ENCODE measurements around the gene ZNF677.
"Not testable (repeated sequence)": the region's sequence is repeated elsewhere in the genome, so short reads cannot be mapped to it uniquely, and the experiment has no call there.

The ZNF677 gene

DNA sequence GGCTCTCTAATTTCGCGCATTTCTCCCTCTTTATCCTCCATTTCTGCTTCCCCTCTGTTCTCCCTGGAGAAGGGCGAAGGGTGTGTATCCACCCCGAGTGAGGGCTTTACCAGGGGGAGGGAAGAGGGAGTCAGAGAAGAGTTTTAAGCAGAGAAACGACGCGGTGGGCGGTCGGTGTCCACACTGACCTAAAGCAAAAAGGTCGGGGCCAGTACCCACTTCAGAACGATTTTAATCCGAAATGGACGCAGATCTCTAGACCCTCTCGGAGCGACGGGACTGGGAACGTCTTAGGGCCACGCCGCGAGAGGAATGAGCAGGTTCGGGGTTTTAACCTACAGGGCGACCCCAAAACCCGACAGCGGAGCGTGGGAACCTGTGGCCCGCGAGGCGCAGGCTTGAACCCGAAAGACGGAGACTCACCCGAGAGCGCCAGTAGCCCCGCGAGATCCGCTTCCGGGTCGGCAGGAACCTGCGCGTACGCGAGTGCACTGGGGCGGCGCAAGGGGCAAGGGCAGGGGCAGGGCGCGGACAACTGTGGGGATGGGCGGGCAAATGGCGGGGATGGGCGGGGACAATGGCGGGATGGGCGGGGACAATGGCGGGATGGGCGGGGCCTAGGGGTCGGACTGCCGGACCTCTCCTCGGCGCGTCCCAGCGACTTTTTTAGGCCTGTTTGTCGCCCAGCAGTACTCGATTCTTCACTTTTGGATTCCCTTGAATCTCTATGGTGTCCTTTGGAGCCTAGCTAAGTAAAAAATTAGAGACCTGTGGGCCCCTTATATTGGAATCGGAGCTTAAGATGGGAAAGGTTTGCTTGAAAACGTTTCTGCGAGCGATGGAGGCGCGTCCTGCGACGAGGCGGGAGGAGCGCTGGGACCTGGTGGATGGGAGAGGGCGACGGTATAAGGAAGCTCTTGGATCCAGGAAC, at the start of gene ZNF677:
Gene ZNF677 (minus strand): TSS at position 463 of the 931 bp plus-strand sequence. CDS start 3,323 bp downstream, outside the sequence.
- no CpG with 5 or more reads among the region's 72 CpGs for WGBS (ENCODE audit: insufficient coverage, insufficient read length)
- Histone ChIP-seq H3K36me3 (ENCODE audit: control insufficient read depth, insufficient read depth, low read length) (peaks cover 3% of the 10 kb centered on the region; the same call in 1 of the 2 replicates), H3K9me3 (ENCODE audit: control insufficient read depth, insufficient read depth, low read length) (no peaks in the 10 kb centered on the region), H3K4me3 (ENCODE audit: low read length) (peak within 1 kb of the TSS; percentile 86), H3K4me1 (ENCODE audit: control insufficient read depth, insufficient read depth, low read length) (no peaks in the 10 kb centered on the region), H3K27ac (ENCODE audit: low read length) (no peak within 1 kb of the TSS), H3K27me3 (ENCODE audit: control insufficient read depth, insufficient read depth, low read length) (no peaks in the 10 kb centered on the region)
- DNase-seq (ENCODE audit: low read depth, low spot score) = peak; percentile 47

DNA sequence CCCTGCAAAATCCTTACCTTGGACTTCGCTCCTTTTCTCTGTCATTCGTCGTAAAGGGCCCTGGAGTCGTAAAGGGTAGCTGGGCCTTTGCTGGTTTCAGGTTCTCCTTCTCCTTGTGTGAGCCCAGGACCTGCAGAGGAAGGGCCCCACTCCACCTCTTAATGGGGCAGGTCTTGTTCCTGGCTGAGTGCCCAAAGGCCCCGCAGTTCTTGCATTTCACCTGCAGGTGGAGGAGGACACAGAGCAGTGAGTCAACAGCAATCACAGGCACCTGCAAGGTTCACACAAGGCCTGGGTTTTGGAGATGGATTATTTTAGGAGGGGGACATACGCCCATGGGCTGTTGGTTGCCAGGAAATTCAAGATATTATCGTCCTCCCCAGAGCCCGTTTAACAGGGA, 46.7 kb upstream of the ZNF677 start:
- H3K4me3 ChIP-seq (ENCODE audit: low read length); H3K4me1 ChIP-seq (ENCODE audit: control insufficient read depth, insufficient read depth, low read length); H3K9me3 ChIP-seq (ENCODE audit: control insufficient read depth, insufficient read depth, low read length); DNase-seq (ENCODE audit: low read depth, low spot score); H3K27ac ChIP-seq (ENCODE audit: low read length); H3K27me3 ChIP-seq (ENCODE audit: control insufficient read depth, insufficient read depth, low read length); H3K36me3 ChIP-seq (ENCODE audit: control insufficient read depth, insufficient read depth, low read length): not testable (repeated sequence)
- WGBS (ENCODE audit: insufficient coverage, insufficient read length) = no CpG with 5 or more reads among the region's 8 CpGs

DNA sequence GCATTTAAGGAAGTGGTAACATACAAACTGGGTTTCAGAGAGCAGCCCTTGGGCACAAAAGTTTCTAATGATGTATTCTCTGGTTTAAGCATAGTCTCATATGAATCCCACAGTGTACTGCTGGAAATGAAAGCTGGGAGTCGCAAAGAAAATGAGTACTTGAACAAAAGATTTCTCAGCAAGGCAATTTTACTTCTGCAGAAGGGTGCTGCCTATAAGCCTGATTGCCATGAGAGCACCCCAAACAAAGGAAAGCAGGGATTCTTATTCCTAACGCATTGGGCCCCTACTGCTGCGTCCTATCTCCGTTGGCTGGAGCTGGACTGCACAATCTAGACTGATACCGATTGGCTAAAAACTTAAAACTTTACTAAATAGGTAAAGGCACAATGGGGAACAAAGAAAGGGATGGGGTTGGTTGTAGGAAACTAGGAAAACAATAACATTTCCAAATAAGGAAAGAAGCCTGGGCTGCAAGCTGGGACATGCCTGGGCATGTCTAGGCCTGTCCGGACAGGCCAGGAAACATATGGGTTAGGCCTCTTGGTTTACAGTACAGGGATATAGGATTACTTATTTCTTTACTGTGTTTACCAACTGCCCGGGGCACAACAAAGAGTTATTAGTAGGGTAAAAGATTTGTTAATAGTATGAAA, 40.2 kb upstream of the ZNF677 start:
- WGBS (ENCODE audit: insufficient coverage, insufficient read length) = no CpG with 5 or more reads among the region's 7 CpGs

DNA sequence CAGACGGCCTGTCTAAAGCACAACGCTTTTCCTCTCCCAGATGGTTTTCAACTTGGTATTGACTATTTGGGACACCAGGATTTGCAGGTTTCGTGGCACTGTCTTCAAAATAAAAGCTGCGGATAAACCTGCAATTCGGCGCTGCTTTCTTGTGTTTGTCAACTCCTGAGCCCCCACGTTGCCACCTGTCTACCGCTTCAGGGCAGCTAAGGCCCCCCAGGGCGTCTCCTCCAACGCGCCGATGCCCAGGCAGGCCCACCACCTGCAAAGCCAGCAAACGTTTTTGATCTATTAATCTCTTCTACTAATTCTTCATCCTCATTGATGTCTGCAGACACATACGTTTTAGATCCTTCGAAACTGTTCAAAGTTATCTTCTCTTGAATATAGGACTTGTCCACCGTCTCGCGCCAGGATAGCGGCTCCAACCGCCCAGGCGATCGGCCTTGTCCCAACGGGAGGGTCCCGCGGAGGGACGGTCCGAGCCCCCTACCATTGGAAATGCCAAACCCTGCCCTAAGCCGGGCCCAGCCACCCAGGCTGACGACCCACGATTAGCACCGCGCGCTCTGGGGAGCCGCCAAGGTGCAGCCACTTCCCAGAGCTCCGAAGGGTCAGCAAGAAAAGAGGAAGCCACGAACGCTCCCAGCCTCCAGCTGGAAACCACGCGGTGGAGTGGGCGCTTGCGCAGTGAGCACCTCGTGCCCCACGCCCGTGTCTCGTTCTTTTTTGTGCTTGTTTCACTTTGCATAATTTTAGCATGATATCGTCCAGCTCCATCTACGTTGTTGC, 36.3 kb upstream of the ZNF677 start:
- Histone ChIP-seq H3K27me3 (ENCODE audit: control insufficient read depth, insufficient read depth, low read length) (no peaks in the 10 kb centered on the region), H3K27ac (ENCODE audit: low read length) (no peak overlapping the region), H3K4me1 (ENCODE audit: control insufficient read depth, insufficient read depth, low read length) (no peaks in the 10 kb centered on the region), H3K36me3 (ENCODE audit: control insufficient read depth, insufficient read depth, low read length) (no peaks in the 10 kb centered on the region), H3K9me3 (ENCODE audit: control insufficient read depth, insufficient read depth, low read length) (peaks cover 4% of the 10 kb centered on the region), H3K4me3 (ENCODE audit: low read length) (no peak overlapping the region)
- WGBS (ENCODE audit: insufficient coverage, insufficient read length) = no CpG with 5 or more reads among the region's 47 CpGs
- no peak for DNase-seq (ENCODE audit: low read depth, low spot score)

More for the DNA sequence above, 40.2 kb upstream of the ZNF677 start:
- Histone ChIP-seq H3K4me1 (ENCODE audit: control insufficient read depth, insufficient read depth, low read length) (no peaks in the 10 kb centered on the region), H3K27ac (ENCODE audit: low read length) (no peak overlapping the region), H3K4me3 (ENCODE audit: low read length) (no peak overlapping the region), H3K27me3 (ENCODE audit: control insufficient read depth, insufficient read depth, low read length) (no peaks in the 10 kb centered on the region), H3K9me3 (ENCODE audit: control insufficient read depth, insufficient read depth, low read length) (peaks cover 4% of the 10 kb centered on the region), H3K36me3 (ENCODE audit: control insufficient read depth, insufficient read depth, low read length) (no peaks in the 10 kb centered on the region)
- DNase-seq (ENCODE audit: low read depth, low spot score) = no peak

DNA sequence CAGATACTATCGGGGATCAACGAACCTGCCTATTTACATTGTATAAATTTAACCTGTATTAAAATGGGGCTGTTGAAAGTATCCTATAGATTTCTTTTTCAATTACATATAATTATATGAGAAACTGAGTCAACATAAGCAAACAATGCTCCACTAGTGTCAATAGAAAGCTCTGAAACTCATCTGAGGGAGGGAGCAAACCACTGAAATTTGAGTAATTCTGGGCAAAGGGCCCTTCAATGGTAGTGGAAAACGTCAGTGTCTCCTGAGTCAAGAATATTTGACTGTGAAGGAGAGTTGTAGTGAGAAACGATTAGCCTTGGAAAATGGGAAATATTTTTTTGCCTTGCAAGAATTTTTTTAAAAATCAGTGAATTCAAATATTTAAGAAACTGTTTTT, 30.4 kb upstream of the ZNF677 start:
- no peak for DNase-seq (ENCODE audit: low read depth, low spot score)
- H3K4me3 ChIP-seq (ENCODE audit: low read length) = no peak overlapping the region
- no peaks in the 10 kb centered on the region for H3K4me1 ChIP-seq (ENCODE audit: control insufficient read depth, insufficient read depth, low read length)
- H3K9me3 ChIP-seq (ENCODE audit: control insufficient read depth, insufficient read depth, low read length) = no peaks in the 10 kb centered on the region; the same call in 1 of the 2 replicates
- no peaks in the 10 kb centered on the region for H3K27me3 ChIP-seq (ENCODE audit: control insufficient read depth, insufficient read depth, low read length)
- no CpG with 5 or more reads among the region's 4 CpGs for WGBS (ENCODE audit: insufficient coverage, insufficient read length)
- H3K27ac ChIP-seq (ENCODE audit: low read length) = no peak overlapping the region
- no peaks in the 10 kb centered on the region for H3K36me3 ChIP-seq (ENCODE audit: control insufficient read depth, insufficient read depth, low read length)

DNA sequence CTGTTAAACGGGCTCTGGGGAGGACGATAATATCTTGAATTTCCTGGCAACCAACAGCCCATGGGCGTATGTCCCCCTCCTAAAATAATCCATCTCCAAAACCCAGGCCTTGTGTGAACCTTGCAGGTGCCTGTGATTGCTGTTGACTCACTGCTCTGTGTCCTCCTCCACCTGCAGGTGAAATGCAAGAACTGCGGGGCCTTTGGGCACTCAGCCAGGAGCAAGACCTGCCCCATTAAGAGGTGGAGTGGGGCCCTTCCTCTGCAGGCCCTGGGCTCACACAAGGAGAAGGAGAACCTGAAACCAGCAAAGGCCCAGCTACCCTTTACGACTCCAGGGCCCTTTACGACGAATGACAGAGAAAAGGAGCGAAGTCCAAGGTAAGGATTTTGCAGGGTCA, 27.3 kb upstream of the ZNF677 start:
- H3K4me3 ChIP-seq (ENCODE audit: low read length); H3K9me3 ChIP-seq (ENCODE audit: control insufficient read depth, insufficient read depth, low read length); H3K27me3 ChIP-seq (ENCODE audit: control insufficient read depth, insufficient read depth, low read length); H3K27ac ChIP-seq (ENCODE audit: low read length); DNase-seq (ENCODE audit: low read depth, low spot score); H3K36me3 ChIP-seq (ENCODE audit: control insufficient read depth, insufficient read depth, low read length); H3K4me1 ChIP-seq (ENCODE audit: control insufficient read depth, insufficient read depth, low read length): not testable (repeated sequence)
- WGBS (ENCODE audit: insufficient coverage, insufficient read length) = no CpG with 5 or more reads among the region's 8 CpGs

DNA sequence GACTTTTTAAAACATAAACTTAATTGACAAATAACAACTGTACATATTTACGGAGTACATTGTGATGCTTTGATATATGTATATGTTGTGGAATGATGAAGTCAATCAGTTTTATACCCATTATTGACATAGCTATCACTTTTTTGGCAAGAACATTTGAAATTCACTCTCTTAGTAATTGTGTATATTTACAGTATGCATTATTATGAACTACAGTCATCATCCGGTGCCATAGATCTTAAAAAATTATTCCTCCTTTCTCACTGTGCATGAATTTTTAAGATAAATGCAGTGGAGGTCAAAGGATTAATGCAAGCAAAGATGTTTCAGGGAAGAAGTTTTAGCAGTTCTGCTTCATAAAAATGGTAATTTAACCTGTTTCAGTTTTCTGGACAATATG, 20.8 kb upstream of the ZNF677 start:
- H3K27ac ChIP-seq (ENCODE audit: low read length) = no peak overlapping the region
- WGBS (ENCODE audit: insufficient coverage, insufficient read length) = no CpG with 5 or more reads among the region's 2 CpGs
- no peak overlapping the region for H3K4me3 ChIP-seq (ENCODE audit: low read length)
- no peaks in the 10 kb centered on the region for H3K36me3 ChIP-seq (ENCODE audit: control insufficient read depth, insufficient read depth, low read length)
- H3K9me3 ChIP-seq (ENCODE audit: control insufficient read depth, insufficient read depth, low read length) = no peaks in the 10 kb centered on the region; the same call in none of the 2 replicates
- H3K4me1 ChIP-seq (ENCODE audit: control insufficient read depth, insufficient read depth, low read length) = no peaks in the 10 kb centered on the region
- no peak for DNase-seq (ENCODE audit: low read depth, low spot score)
- no peaks in the 10 kb centered on the region for H3K27me3 ChIP-seq (ENCODE audit: control insufficient read depth, insufficient read depth, low read length)

DNA sequence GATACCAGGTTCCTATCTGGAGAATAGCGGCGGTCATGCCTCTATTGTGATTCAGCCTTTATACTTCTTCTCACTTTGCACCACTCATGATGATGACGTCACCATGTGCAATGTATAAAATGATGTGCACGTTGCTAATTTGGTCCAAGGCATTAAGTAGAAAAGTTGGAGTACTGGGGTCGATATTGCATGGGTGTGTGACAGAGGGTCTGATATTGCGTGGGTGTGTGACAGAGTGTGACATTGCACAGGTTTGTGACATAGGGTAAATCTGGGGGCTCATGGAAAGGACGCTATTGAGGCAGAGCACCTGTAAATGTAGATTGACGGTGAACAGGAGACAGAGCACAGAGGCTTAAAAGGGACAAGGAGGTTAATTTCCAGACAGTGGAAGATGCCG, 17.4 kb upstream of the ZNF677 start:
- Histone ChIP-seq H3K4me3 (ENCODE audit: low read length) (no peak overlapping the region), H3K9me3 (ENCODE audit: control insufficient read depth, insufficient read depth, low read length) (no peaks in the 10 kb centered on the region; the same call in none of the 2 replicates), H3K36me3 (ENCODE audit: control insufficient read depth, insufficient read depth, low read length) (no peaks in the 10 kb centered on the region), H3K4me1 (ENCODE audit: control insufficient read depth, insufficient read depth, low read length) (no peaks in the 10 kb centered on the region), H3K27ac (ENCODE audit: low read length) (no peak overlapping the region), H3K27me3 (ENCODE audit: control insufficient read depth, insufficient read depth, low read length) (no peaks in the 10 kb centered on the region)
- DNase-seq (ENCODE audit: low read depth, low spot score) = no peak
- no CpG with 5 or more reads among the region's 9 CpGs for WGBS (ENCODE audit: insufficient coverage, insufficient read length)

DNA sequence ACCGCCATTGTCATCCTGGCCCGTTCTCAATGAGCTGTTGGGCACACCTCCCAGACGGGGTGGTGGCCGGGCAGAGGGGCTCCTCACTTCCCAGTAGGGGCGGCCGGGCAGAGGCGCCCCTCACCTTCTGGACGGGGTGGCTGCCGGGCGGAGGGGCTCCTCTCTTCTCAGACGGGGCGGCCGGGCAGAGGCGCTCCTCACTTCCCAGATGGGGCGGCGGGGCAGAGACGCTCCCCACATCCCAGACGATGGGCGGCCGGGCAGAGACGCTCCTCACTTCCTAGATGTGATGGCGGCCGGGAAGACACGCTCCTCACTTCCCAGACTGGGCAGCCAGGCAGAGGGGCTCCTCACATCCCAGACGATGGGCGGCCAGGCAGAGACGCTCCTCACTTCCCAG, 15.2 kb upstream of the ZNF677 start:
- no CpG with 5 or more reads among the region's 27 CpGs for whole genome bisulfite sequencing (ENCODE audit: insufficient coverage, insufficient read length)
- H3K27me3 ChIP-seq (ENCODE audit: control insufficient read depth, insufficient read depth, low read length); DNase-seq (ENCODE audit: low read depth, low spot score); H3K27ac ChIP-seq (ENCODE audit: low read length); H3K36me3 ChIP-seq (ENCODE audit: control insufficient read depth, insufficient read depth, low read length); H3K4me1 ChIP-seq (ENCODE audit: control insufficient read depth, insufficient read depth, low read length); H3K4me3 ChIP-seq (ENCODE audit: low read length); H3K9me3 ChIP-seq (ENCODE audit: control insufficient read depth, insufficient read depth, low read length): not testable (repeated sequence)

DNA sequence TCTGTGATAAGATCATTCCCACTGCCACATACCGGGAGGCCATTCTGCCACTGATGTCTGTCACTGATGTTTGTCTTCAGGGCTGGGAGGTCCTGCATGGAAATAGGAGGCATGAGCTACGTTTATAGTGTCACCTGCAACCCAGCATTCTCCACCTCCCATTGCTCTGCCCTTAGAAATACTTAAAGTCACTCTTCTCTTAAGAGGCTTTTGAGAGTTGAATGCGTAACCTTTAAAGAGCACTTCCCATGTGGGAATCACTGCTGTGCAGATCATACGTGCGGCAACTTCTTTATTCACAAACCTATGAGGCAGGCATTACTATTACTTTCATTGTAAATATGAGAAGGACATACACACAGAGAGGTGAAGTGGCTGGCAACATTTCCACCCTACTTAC, 12.9 kb upstream of the ZNF677 start, which contains the start of gene VN1R4:
Gene VN1R4 (minus strand): TSS at position 101 of the 400 bp plus-strand sequence. CDS start 58 bp downstream, at position 43.
- H3K36me3 ChIP-seq (ENCODE audit: control insufficient read depth, insufficient read depth, low read length); DNase-seq (ENCODE audit: low read depth, low spot score); H3K27ac ChIP-seq (ENCODE audit: low read length); H3K4me1 ChIP-seq (ENCODE audit: control insufficient read depth, insufficient read depth, low read length); H3K27me3 ChIP-seq (ENCODE audit: control insufficient read depth, insufficient read depth, low read length); H3K4me3 ChIP-seq (ENCODE audit: low read length); H3K9me3 ChIP-seq (ENCODE audit: control insufficient read depth, insufficient read depth, low read length): not testable (repeated sequence)
- no CpG with 5 or more reads among the region's 5 CpGs for WGBS (ENCODE audit: insufficient coverage, insufficient read length)

Measured in iPS DF 6.9 (cell line).